Neural progenitor cell (in vitro differentiated cells): ENCODE measurements around the gene PANK2. TPM values are rescaled to one million over a fixed set of nuclear protein-coding genes. Genes with fewer than 3 reads are reported as not detected.

Source experiments
- DNase-seq: peaks from one replicate; pipeline ENCODE4 v3.0.0-alpha.2; 2016; ENCODE audit warnings: low spot score
- H2AFZ ChIP-seq: fragments of 200-600 bp; sonication (generic); replicated peaks from 2 replicates; pipeline ENCODE4 v1.6.1; 2016; ENCODE audit warnings: antibody characterized with exemption
- H3F3A ChIP-seq: fragments of 200-600 bp; sonication (generic); 2 replicates; pipeline ENCODE4 v1.6.1; 2016; ENCODE audit warnings: antibody characterized with exemption, low read depth
- H3K27ac ChIP-seq: fragments of 200-600 bp; sonication (generic); 2 replicates; pipeline ENCODE4 v1.5.1; 2016; ENCODE audit warnings: mild to moderate bottlenecking
- H3K27me3 ChIP-seq: fragments of 200-600 bp; sonication (generic); 2 replicates; pipeline ENCODE4 v1.6.1; 2016; ENCODE audit warnings: mild to moderate bottlenecking, moderate library complexity
- H3K36me3 ChIP-seq: fragments of 200-600 bp; sonication (generic); 2 replicates; pipeline ENCODE4 v1.5.1; 2016
- H3K4me1 ChIP-seq: fragments of 200-600 bp; sonication (generic); 2 replicates; pipeline ENCODE4 v1.6.1; 2016; ENCODE audit warnings: mixed run types
- H3K4me2 ChIP-seq: fragments of 200-600 bp; sonication (generic); 2 replicates; pipeline ENCODE4 v1.6.1; 2016
- H3K4me3 ChIP-seq: fragments of 200-600 bp; sonication (generic); 2 replicates; pipeline ENCODE4 v1.5.1; 2016
- H3K79me2 ChIP-seq: fragments of 200-600 bp; sonication (generic); 2 replicates; pipeline ENCODE4 v1.6.1; 2016; ENCODE audit warnings: low read depth
- H3K9ac ChIP-seq: fragments of 200-600 bp; sonication (generic); 2 replicates; pipeline ENCODE4 v1.6.1; 2016
- H3K9me3 ChIP-seq: fragments of 200-600 bp; sonication (generic); 2 replicates; pipeline ENCODE4 v1.5.1; 2016; ENCODE audit warnings: low read depth
- H4K20me1 ChIP-seq: fragments of 200-600 bp; sonication (generic); 2 replicates; pipeline ENCODE4 v1.6.1; 2016; ENCODE audit warnings: low read depth
- H3K27ac Mint-ChIP-seq: 3 replicates; pipeline ENCODE4 v1.8.0; 2021; ENCODE audit warnings: mixed read lengths
- H3K27me3 Mint-ChIP-seq: 2 replicates; pipeline ENCODE4 v1.8.0; 2022; ENCODE audit warnings: low read depth, mild to moderate bottlenecking, inconsistent platforms, moderate library complexity, mixed read lengths; ENCODE audit not compliant: insufficient read depth
- H3K36me3 Mint-ChIP-seq: 3 replicates; pipeline ENCODE4 v1.8.0; 2021; ENCODE audit warnings: mixed read lengths
- H3K4me1 Mint-ChIP-seq: 3 replicates; pipeline ENCODE4 v1.8.0; 2021; ENCODE audit warnings: mixed read lengths
- H3K4me3 Mint-ChIP-seq: 3 replicates; pipeline ENCODE4 v1.8.0; 2021; ENCODE audit warnings: mild to moderate bottlenecking, moderate library complexity, mixed read lengths
- H3K9me3 Mint-ChIP-seq: 3 replicates; pipeline ENCODE4 v1.8.0; 2020; ENCODE audit warnings: mixed read lengths
- CTCF ChIP-seq: fragments of 200-600 bp; sonication (generic); IDR thresholded peaks from 2 replicates; pipeline ENCODE4 v1.5.1; 2017; ENCODE audit warnings: antibody characterized with exemption, mild to moderate bottlenecking
- EZH2 ChIP-seq: fragments of 200-600 bp; sonication (generic); IDR thresholded peaks from 2 replicates; pipeline ENCODE4 v1.6.1; 2017; ENCODE audit warnings: antibody characterized with exemption, mild to moderate bottlenecking, moderate library complexity
- EZH2phosphoT487 ChIP-seq: fragments of 200-600 bp; sonication (generic); IDR thresholded peaks from 2 replicates; pipeline ENCODE4 v1.6.1; 2017; ENCODE audit warnings: antibody characterized with exemption
- total RNA-seq: library from RNA; depleted of rRNA; stranded (reverse); fragments of >200 nt; gene quantifications from 2 replicates; pipeline ENCODE4 v1.2.3, GENCODE V29; 2015; ENCODE audit warnings: low replicate concordance

The PANK2 gene
- total RNA-seq, 1 donor from 2014 or later: 60.7 TPM

DNA sequence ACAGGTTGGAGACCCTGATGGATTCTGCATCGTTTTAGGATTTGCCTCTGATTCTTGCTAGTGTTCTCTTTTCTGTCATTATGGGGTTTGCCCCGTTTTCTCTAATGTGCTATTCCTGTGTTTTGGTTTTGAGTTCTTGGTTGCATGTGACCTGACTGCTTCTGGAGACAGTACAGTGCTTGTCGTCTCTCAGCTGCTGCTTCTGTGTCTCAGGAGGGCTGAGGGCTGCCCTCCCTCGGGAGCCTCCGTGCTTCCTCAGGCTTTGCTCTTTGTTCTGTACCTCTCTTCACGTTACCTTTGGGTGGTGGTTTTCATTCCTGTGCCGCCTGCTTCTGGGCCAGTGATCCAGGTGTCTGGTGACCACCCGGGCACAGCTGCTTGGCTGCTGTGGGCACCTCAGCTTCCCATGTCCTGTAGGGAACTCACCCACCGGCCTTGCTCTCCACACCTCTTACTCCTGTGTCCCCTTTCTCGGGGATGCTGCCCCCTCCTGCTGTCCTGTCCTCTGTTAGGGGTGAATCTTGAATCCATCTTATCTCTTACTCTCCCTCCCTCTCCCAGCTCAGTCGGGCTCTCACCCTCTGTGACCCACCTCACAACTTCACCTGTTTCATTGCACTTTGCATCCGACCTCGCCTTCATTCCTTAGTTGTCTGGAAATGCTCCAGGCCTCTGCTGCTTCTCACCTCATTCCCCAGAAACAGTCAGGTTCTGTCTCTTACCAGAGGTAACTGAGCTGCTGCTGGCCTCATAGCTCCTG lies 33.2 kb downstream of the PANK2 start:
- Histone ChIP-seq H3K27ac (no peak overlapping the region), H4K20me1 (peaks cover 96% of the 10 kb centered on the region), H3K9me3 (no peaks in the 10 kb centered on the region), H3K9ac (no peak overlapping the region), H3K79me2 (peaks cover 49% of the 10 kb centered on the region), H3K4me3 (no peak overlapping the region), H3F3A (peaks cover 23% of the 10 kb centered on the region), H2AFZ (no peak overlapping the region), H3K4me2 (no peak overlapping the region), H3K27me3 (no peaks in the 10 kb centered on the region), H3K4me1 (peaks cover 7% of the 10 kb centered on the region), H3K36me3 (peaks cover 14% of the 10 kb centered on the region)
- Mint-ChIP-seq H3K4me3 (no peak overlapping the region), H3K4me1 (peaks cover 16% of the 10 kb centered on the region), H3K9me3 (no peaks in the 10 kb centered on the region), H3K27ac (no peak overlapping the region), H3K27me3 (peaks cover 12% of the 10 kb centered on the region), H3K36me3 (peaks cover 42% of the 10 kb centered on the region)
- no peak for DNase-seq
- TF ChIP-seq EZH2 (no peak), CTCF (no peak), EZH2phosphoT487 (no peak)

DNA sequence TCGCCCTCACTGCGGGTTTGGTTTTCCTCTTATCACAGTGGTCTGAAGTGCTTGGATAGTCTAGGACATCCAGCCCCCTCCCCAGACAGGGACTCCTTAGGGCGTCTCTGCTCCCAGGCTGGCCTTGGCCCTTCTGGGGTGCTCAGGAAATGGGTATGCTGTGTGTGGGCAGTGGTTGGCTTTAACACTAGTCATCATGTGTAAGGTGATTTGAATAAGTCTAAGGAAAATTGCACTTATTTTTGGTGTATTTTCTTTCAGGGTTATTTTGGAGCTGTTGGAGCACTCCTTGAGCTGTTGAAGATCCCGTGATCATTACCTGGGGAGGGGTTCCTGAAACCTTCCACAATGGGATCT lies 33.8 kb downstream of the PANK2 start:
- Histone ChIP-seq H3K27me3 (no peaks in the 10 kb centered on the region), H3K4me3 (no peak overlapping the region), H3K4me2 (no peak overlapping the region), H3K4me1 (peaks cover 10% of the 10 kb centered on the region), H2AFZ (no peak overlapping the region), H3K9me3 (no peaks in the 10 kb centered on the region), H3K9ac (no peak overlapping the region), H3K27ac (no peak overlapping the region), H3F3A (peaks cover 26% of the 10 kb centered on the region), H3K79me2 (peaks cover 44% of the 10 kb centered on the region), H3K36me3 (peaks cover 14% of the 10 kb centered on the region), H4K20me1 (peaks cover 96% of the 10 kb centered on the region)
- Mint-ChIP-seq H3K9me3 (no peaks in the 10 kb centered on the region), H3K36me3 (peaks cover 40% of the 10 kb centered on the region), H3K27ac (peak overlapping the region; percentile 38), H3K4me1 (peaks cover 19% of the 10 kb centered on the region), H3K27me3 (peaks cover 13% of the 10 kb centered on the region), H3K4me3 (no peak overlapping the region)
- TF ChIP-seq EZH2phosphoT487 (no peak), CTCF (no peak), EZH2 (no peak)
- DNase-seq: no peak

DNA sequence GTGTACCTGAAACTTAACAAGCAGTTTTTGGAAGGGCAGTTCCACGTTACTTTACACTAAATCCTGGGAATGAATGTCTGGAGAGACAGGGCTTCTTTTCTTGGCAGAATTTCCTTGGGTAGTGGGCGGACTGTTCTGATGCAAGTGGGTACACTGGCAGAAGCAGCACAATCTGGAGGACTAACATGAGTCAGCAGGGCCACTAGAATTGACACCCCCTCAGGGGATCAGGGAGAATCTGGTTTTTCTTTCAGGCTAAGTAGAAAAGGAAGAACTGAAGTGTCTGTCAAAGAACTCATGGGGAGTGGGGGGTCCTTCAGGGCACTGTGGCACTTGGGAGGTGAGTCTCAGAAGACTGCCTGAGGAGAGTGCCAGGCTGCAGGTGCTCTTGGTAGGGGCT lies 34.6 kb downstream of the PANK2 start:
- H3K9me3 Mint-ChIP-seq: no peaks in the 10 kb centered on the region
- Histone ChIP-seq H3F3A (peaks cover 28% of the 10 kb centered on the region), H3K4me2 (no peak overlapping the region), H3K27ac (no peak overlapping the region), H4K20me1 (peaks cover 87% of the 10 kb centered on the region), H3K9ac (no peak overlapping the region), H3K27me3 (no peaks in the 10 kb centered on the region), H3K36me3 (peaks cover 14% of the 10 kb centered on the region), H3K79me2 (peaks cover 36% of the 10 kb centered on the region), H3K4me1 (peaks cover 10% of the 10 kb centered on the region), H2AFZ (no peak overlapping the region), H3K9me3 (no peaks in the 10 kb centered on the region), H3K4me3 (no peak overlapping the region)
- H3K27me3 Mint-ChIP-seq: peaks cover 13% of the 10 kb centered on the region
- H3K4me3 Mint-ChIP-seq: no peak overlapping the region
- peaks cover 37% of the 10 kb centered on the region for H3K36me3 Mint-ChIP-seq
- TF ChIP-seq EZH2phosphoT487: no peak
- peak overlapping the region; percentile 15 for H3K27ac Mint-ChIP-seq
- no peak for DNase-seq
- H3K4me1 Mint-ChIP-seq: peaks cover 22% of the 10 kb centered on the region

DNA sequence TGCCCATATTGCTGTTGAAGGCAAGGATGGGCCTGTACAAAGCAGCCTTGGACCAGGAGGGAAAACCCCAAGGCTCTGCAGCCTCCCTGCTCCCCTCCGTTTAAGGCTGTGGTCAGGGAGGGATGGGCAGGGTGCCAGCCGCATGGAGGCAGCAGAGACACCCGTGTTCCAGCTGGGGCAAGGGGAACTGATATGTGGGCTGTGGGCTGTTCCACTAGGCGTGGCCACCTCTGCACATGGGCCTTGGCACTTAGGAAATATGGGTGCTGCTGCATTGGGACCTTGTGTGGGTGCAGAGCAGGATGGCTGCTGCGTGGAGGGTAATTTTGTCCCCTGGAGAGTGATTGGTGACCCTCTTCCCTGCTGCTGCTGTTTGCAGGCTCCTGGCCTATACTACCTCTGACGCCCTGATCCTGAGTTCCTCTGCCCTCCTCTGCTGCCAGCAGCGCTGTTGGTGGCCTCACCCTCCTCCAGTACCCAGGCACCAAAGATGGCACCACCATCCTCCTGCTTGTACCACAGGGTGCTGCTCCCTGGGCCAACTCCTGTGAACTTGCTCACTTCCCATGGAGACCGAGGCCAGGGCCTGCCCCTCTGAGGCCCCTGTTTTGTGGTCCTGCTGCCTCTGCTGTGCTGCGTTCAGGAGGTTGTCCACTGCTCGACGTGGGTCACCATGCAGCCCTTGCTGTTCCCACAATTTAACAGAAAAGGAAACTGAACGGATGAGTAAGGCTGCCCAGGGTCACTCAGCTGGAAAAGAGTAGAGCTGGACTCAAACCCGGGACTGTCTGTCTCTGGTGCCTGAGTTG lies 35.3 kb downstream of the PANK2 start:
- Histone ChIP-seq H4K20me1 (peaks cover 85% of the 10 kb centered on the region), H3K4me2 (no peak overlapping the region), H3K79me2 (peaks cover 29% of the 10 kb centered on the region), H3K4me3 (no peak overlapping the region), H3F3A (peaks cover 35% of the 10 kb centered on the region), H3K27me3 (no peaks in the 10 kb centered on the region), H3K27ac (no peak overlapping the region), H3K4me1 (peaks cover 10% of the 10 kb centered on the region), H2AFZ (no peak overlapping the region), H3K9me3 (no peaks in the 10 kb centered on the region), H3K9ac (no peak overlapping the region), H3K36me3 (peaks cover 7% of the 10 kb centered on the region)
- no peak overlapping the region for H3K4me3 Mint-ChIP-seq
- DNase-seq: no peak
- no peaks in the 10 kb centered on the region for H3K9me3 Mint-ChIP-seq
- H3K27me3 Mint-ChIP-seq: peaks cover 15% of the 10 kb centered on the region
- H3K27ac Mint-ChIP-seq: peak overlapping the region; percentile 83
- H3K36me3 Mint-ChIP-seq: peaks cover 33% of the 10 kb centered on the region
- TF ChIP-seq CTCF (no peak), EZH2phosphoT487 (no peak), EZH2 (no peak)
- peaks cover 22% of the 10 kb centered on the region for H3K4me1 Mint-ChIP-seq
